Hepatocyte (in vitro differentiated cells): ENCODE results near the gene VEGFB. TPM values are rescaled to one million over a fixed set of nuclear protein-coding genes. Genes with fewer than 3 reads are reported as not detected.

Source experiments
- DNase-seq: peaks from one replicate; pipeline ENCODE4 v3.0.0-alpha.2; 2016; ENCODE audit warnings: low spot score
- H2AFZ ChIP-seq: fragments of 200-600 bp; sonication (generic); 2 replicates; pipeline ENCODE4 v1.6.0; 2016; ENCODE audit warnings: antibody characterized with exemption, mild to moderate bottlenecking
- H3K27ac ChIP-seq: fragments of 200-600 bp; sonication (generic); 2 replicates; pipeline ENCODE4 v1.5.1; 2016; ENCODE audit warnings: mild to moderate bottlenecking
- H3K27me3 ChIP-seq: fragments of 200-600 bp; sonication (generic); 2 replicates; pipeline ENCODE4 v1.6.1; 2016
- H3K36me3 ChIP-seq: fragments of 200-600 bp; sonication (generic); replicated peaks from 2 replicates; pipeline ENCODE4 v1.5.1; 2016; ENCODE audit warnings: low read depth; ENCODE audit not compliant: insufficient read depth
- H3K4me1 ChIP-seq: fragments of 200-600 bp; sonication (generic); 2 replicates; pipeline ENCODE4 v1.5.1; 2016; ENCODE audit warnings: mild to moderate bottlenecking, moderate library complexity; ENCODE audit not compliant: insufficient read depth
- H3K4me2 ChIP-seq: fragments of 200-600 bp; sonication (generic); 2 replicates; pipeline ENCODE4 v1.6.0; 2016
- H3K4me3 ChIP-seq: fragments of 200-600 bp; sonication (generic); 2 replicates; pipeline ENCODE4 v1.5.1; 2016; ENCODE audit warnings: mild to moderate bottlenecking
- H3K79me2 ChIP-seq: fragments of 200-600 bp; sonication (generic); 2 replicates; pipeline ENCODE4 v1.6.0; 2017; ENCODE audit warnings: mild to moderate bottlenecking
- H3K9me2 ChIP-seq: fragments of 200-600 bp; sonication (generic); replicated peaks from 2 replicates; pipeline ENCODE4 v1.6.0; 2017; ENCODE audit warnings: mild to moderate bottlenecking; ENCODE audit not compliant: insufficient read depth
- H3K9me3 ChIP-seq: fragments of 200-600 bp; sonication (generic); 2 replicates; pipeline ENCODE4 v1.5.1; 2016; ENCODE audit warnings: low read depth, mild to moderate bottlenecking
- H4K20me1 ChIP-seq: fragments of 200-600 bp; sonication (generic); 2 replicates; pipeline ENCODE4 v1.6.0; 2016; ENCODE audit warnings: mild to moderate bottlenecking; ENCODE audit not compliant: insufficient read depth, poor library complexity, severe bottlenecking
- EZH2 ChIP-seq: fragments of 200-600 bp; sonication (generic); IDR thresholded peaks from 2 replicates; pipeline ENCODE4 v1.6.1; 2016; ENCODE audit warnings: antibody characterized with exemption, mild to moderate bottlenecking, borderline replicate concordance
- EZH2phosphoT487 ChIP-seq: fragments of 200-600 bp; sonication (generic); IDR thresholded peaks from one replicate; pipeline ENCODE4 v1.6.1; 2018; ENCODE audit warnings: antibody characterized with exemption, mild to moderate bottlenecking, low read depth, moderate library complexity; ENCODE audit not compliant: unreplicated experiment, severe bottlenecking
- whole genome bisulfite sequencing: methylation state at CpG from one replicate; pipeline ENCODE4 v1.1.6; 2016; ENCODE audit warnings: low lambda C conversion rate; ENCODE audit errors: missing lambda C conversion rate; 5-methylcytosine and 5-hydroxymethylcytosine counted together
- polyA plus RNA-seq: library from polyadenylated mRNA; unstranded; fragments of >200 nt; fragmentation: Nextera tagmentation; extraction: Ambion mirVana; gene quantifications from 2 replicates; pipeline ENCODE4 v1.2.1, GENCODE V29; 2016
- total RNA-seq: library from RNA; depleted of rRNA; stranded (reverse); fragments of >200 nt; gene quantifications from 2 replicates; pipeline ENCODE4 v1.2.3, GENCODE V29; 2014
- TF ChIP-seq, protein P1 (sequence below): fragments of 200-600 bp; sonication (generic); IDR thresholded peaks from 2 replicates; pipeline ENCODE4 v1.5.1; 2016; ENCODE audit warnings: antibody characterized with exemption, mild to moderate bottlenecking; ENCODE audit not compliant: poor library complexity

Gene VEGFB
- total and polyA plus RNA-seq, 2 experiments from 2014 or later: 29.1 to 116 TPM

GRCh38 chr11:64231546-64231945, 2.8 kb upstream of the VEGFB start:
- no peak for TF ChIP-seq EZH2
- TF ChIP-seq EZH2phosphoT487: no peak
- TF ChIP-seq, protein P1, sequence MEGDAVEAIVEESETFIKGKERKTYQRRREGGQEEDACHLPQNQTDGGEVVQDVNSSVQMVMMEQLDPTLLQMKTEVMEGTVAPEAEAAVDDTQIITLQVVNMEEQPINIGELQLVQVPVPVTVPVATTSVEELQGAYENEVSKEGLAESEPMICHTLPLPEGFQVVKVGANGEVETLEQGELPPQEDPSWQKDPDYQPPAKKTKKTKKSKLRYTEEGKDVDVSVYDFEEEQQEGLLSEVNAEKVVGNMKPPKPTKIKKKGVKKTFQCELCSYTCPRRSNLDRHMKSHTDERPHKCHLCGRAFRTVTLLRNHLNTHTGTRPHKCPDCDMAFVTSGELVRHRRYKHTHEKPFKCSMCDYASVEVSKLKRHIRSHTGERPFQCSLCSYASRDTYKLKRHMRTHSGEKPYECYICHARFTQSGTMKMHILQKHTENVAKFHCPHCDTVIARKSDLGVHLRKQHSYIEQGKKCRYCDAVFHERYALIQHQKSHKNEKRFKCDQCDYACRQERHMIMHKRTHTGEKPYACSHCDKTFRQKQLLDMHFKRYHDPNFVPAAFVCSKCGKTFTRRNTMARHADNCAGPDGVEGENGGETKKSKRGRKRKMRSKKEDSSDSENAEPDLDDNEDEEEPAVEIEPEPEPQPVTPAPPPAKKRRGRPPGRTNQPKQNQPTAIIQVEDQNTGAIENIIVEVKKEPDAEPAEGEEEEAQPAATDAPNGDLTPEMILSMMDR: no peak
- Histone ChIP-seq H2AFZ (no peak overlapping the region), H3K9me2 (no peaks in the 10 kb centered on the region), H3K4me1 (peaks cover 14% of the 10 kb centered on the region), H3K4me2 (peak overlapping the region; percentile 97), H3K79me2 (peaks cover 39% of the 10 kb centered on the region), H3K27me3 (no peaks in the 10 kb centered on the region), H3K9me3 (no peaks in the 10 kb centered on the region), H3K4me3 (no peak overlapping the region), H3K36me3 (no peaks in the 10 kb centered on the region), H4K20me1 (peaks cover 10% of the 10 kb centered on the region), H3K27ac (no peak overlapping the region)
- DNase-seq: no peak
- WGBS: 94% methylated on average over 7 of the region's 7 CpGs

DNA sequence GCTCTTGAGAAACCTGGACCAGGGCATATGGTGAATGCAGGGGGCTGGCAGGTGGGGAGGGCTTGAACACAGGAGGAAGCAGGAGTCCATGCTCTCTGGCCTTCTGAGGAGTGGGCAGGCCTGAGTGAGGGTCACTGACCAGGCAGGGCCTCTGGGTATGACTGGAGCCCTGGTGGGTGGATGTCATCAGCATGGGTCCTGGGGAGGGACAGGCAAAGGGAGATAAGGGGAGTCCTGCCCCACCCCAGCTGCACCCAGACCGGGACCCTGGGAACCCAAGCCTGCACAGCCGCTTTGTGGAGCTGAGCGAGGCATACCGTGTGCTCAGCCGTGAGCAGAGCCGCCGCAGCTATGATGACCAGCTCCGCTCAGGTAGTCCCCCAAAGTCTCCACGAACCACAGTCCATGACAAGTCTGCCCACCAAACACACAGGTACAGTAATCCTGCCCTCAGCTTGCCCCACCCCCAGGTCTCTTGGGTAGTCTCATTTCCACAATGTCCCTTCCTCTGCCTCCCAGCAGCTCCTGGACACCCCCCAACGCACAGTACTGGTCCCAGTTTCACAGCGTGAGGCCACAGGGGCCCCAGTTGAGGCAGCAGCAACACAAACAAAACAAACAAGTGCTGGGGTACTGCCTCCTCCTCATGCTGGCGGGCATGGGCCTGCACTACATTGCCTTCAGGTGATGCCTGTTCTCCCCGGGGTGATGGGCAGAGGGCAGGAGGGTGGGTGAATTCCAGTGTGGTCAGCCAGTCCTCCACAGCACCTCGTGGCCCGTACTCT, 2.0 kb upstream of the VEGFB start:
- H2AFZ ChIP-seq: no peak overlapping the region
- TF ChIP-seq EZH2phosphoT487 (no peak), EZH2 (no peak)
- TF ChIP-seq, protein P1: no peak
- H3K36me3 ChIP-seq: no peaks in the 10 kb centered on the region
- H3K4me3 ChIP-seq: no peak overlapping the region
- peaks cover 8% of the 10 kb centered on the region for H3K4me1 ChIP-seq
- H3K27me3 ChIP-seq: no peaks in the 10 kb centered on the region
- DNase-seq: no peak
- peaks cover 10% of the 10 kb centered on the region for H4K20me1 ChIP-seq
- no peaks in the 10 kb centered on the region for H3K9me2 ChIP-seq
- 89% methylated on average over 15 of the region's 15 CpGs for WGBS
- no peak overlapping the region for H3K27ac ChIP-seq
- peak overlapping the region; percentile 97 for H3K4me2 ChIP-seq
- no peaks in the 10 kb centered on the region for H3K9me3 ChIP-seq
- H3K79me2 ChIP-seq: peaks cover 30% of the 10 kb centered on the region

DNA sequence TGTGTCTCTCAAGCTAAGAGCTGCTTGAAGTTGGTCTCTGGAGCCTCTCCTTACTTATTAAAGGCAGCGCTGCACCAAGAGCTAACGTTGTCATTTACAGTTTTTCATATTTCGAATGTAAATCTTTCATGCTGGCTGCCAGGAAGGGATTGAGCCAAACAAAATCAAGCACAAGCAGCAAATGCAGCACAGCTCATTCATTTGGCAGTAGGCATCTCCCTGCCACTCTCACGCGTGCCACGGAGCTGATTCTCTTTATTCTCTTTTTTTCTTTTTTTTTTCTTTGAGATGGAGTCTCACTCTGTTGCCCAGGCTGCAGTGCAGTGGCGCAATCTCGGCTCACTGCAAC, 1.4 kb upstream of the VEGFB start:
- Histone ChIP-seq H3K27me3 (no peaks in the 10 kb centered on the region), H3K9me3 (no peaks in the 10 kb centered on the region), H3K4me2 (peak overlapping the region; percentile 89), H4K20me1 (peaks cover 10% of the 10 kb centered on the region), H3K4me3 (no peak overlapping the region), H3K4me1 (peaks cover 8% of the 10 kb centered on the region), H3K79me2 (peaks cover 27% of the 10 kb centered on the region), H3K27ac (no peak overlapping the region), H3K9me2 (no peaks in the 10 kb centered on the region), H3K36me3 (no peaks in the 10 kb centered on the region), H2AFZ (no peak overlapping the region)
- WGBS: 94% methylated on average over 8 of the region's 8 CpGs
- DNase-seq: no peak
- TF ChIP-seq EZH2: no peak
- TF ChIP-seq EZH2phosphoT487: no peak
- TF ChIP-seq, protein P1: no peak
